Breast epithelium (tissue), 4 donors: ENCODE measurements around the gene PLTP. TPM values are rescaled to one million over a fixed set of nuclear protein-coding genes. Genes with fewer than 3 reads are reported as not detected.

Source experiments
- DNase-seq, 2 donors: peaks; one replicate each; pipeline ENCODE4 v3.0.0-alpha.2; 2019; ENCODE audit warnings: low spot score in 2 of 2
- H3K27ac ChIP-seq, 2 donors: fragments of 200-600 bp; sonication (generic) in 1 of 2; one replicate each; pipeline ENCODE4 v1.5.1; 2016 to 2019; ENCODE audit warnings: mild to moderate bottlenecking in 1 of 2
- H3K27me3 ChIP-seq, 2 donors: fragments of 200-600 bp; sonication (generic) in 1 of 2; one replicate each; pipeline versions ENCODE4 v1.5.1 to v1.6.0; 2017 to 2019; ENCODE audit warnings: control low read depth in 1 of 2, mild to moderate bottlenecking in 1 of 2
- H3K36me3 ChIP-seq: fragments of 200-600 bp; one replicate; pipeline ENCODE4 v1.5.1; 2019
- H3K4me1 ChIP-seq, 2 donors: fragments of 200-600 bp; sonication (generic); one replicate each; pipeline ENCODE4 v1.5.1; 2016 to 2019; ENCODE audit warnings: control low read depth in 1 of 2
- H3K4me3 ChIP-seq, 3 donors: fragments of 200-600 bp; sonication (generic); 1 replicate in 2 of 3; 2 replicates in 1 of 3; pipeline ENCODE4 v1.5.1; 2016 to 2019; ENCODE audit warnings: mild to moderate bottlenecking in 3 of 3, moderate library complexity in 2 of 3
- H3K9me3 ChIP-seq, 2 donors: fragments of 200-600 bp; sonication (generic) in 1 of 2; one replicate each; pipeline ENCODE4 v1.5.1; 2016 to 2019; ENCODE audit warnings: control low read depth in 1 of 2
- POLR2A ChIP-seq: fragments of 450-650 bp; IDR thresholded peaks from one replicate; pipeline ENCODE4 v1.6.1; 2016; ENCODE audit warnings: antibody characterized with exemption, mild to moderate bottlenecking, moderate library complexity
- POLR2AphosphoS5 ChIP-seq, 3 donors: sonication (generic); formaldehyde crosslinking; IDR thresholded peaks; one replicate each; pipeline ENCODE4 v1.6.1; 2017; ENCODE audit warnings: antibody characterized with exemption in 3 of 3
- intact Hi-C: fragments of 100-400 bp; cut with DNase I; formaldehyde crosslinking; loops from one replicate; pipeline ENCODE4 v1.15.1; 2023; ENCODE audit warnings: low total_unique reads
- total RNA-seq, 3 donors: library from RNA; depleted of rRNA; stranded (reverse); fragments of >200 nt; gene quantifications; one replicate each; pipeline ENCODE4 v1.1.0, GENCODE V29; 2016
- TF ChIP-seq, protein P1 (sequence below), 3 donors: fragments of 450-650 bp; IDR thresholded peaks; one replicate each; pipeline ENCODE4 v1.5.1; 2016 to 2017; ENCODE audit warnings: antibody characterized with exemption in 3 of 3, mild to moderate bottlenecking in 3 of 3, moderate library complexity in 3 of 3

Gene PLTP
- total RNA-seq, 3 donors from 2014 or later: 78.3 to 405 (median 100.0) TPM

DNA sequence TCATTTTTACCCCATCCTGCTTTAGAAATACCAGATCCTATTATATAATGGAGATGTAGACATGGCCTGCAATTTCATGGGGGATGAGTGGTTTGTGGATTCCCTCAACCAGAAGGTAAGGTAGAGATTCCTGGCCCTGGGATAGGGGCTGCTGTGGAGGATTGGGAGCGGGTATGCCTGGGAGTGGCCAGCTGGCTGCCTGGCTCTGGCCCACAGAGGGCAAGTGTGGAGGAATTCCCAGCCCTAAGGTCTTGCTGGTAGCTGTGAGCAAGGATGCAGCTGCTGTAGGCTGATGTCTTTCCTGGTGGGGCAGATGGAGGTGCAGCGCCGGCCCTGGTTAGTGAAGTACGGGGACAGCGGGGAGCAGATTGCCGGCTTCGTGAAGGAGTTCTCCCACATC, 14.3 kb downstream of the PLTP start:
- no peaks in the 10 kb centered on the region for H3K27me3 ChIP-seq
- H3K36me3 ChIP-seq: no peaks in the 10 kb centered on the region
- intact Hi-C loops: no loop called here
- H3K4me3 ChIP-seq: no peak overlapping the region
- DNase-seq: no peak
- no peaks in the 10 kb centered on the region for H3K4me1 ChIP-seq
- no peaks in the 10 kb centered on the region for H3K9me3 ChIP-seq
- TF ChIP-seq POLR2A (no peak), POLR2AphosphoS5 (IDR thresholded peaks at IDR 0.05) (no peak)
- TF ChIP-seq, protein P1, sequence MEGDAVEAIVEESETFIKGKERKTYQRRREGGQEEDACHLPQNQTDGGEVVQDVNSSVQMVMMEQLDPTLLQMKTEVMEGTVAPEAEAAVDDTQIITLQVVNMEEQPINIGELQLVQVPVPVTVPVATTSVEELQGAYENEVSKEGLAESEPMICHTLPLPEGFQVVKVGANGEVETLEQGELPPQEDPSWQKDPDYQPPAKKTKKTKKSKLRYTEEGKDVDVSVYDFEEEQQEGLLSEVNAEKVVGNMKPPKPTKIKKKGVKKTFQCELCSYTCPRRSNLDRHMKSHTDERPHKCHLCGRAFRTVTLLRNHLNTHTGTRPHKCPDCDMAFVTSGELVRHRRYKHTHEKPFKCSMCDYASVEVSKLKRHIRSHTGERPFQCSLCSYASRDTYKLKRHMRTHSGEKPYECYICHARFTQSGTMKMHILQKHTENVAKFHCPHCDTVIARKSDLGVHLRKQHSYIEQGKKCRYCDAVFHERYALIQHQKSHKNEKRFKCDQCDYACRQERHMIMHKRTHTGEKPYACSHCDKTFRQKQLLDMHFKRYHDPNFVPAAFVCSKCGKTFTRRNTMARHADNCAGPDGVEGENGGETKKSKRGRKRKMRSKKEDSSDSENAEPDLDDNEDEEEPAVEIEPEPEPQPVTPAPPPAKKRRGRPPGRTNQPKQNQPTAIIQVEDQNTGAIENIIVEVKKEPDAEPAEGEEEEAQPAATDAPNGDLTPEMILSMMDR (IDR thresholded peaks at IDR 0.05): no peak
- no peak overlapping the region for H3K27ac ChIP-seq

GRCh38 chr20:45897289-45897688, 14.7 kb downstream of the PLTP start:
- TF ChIP-seq POLR2AphosphoS5 (IDR thresholded peaks at IDR 0.05): no peak
- TF ChIP-seq POLR2A: no peak
- TF ChIP-seq, protein P1 (IDR thresholded peaks at IDR 0.05): no peak
- DNase-seq: no peak
- no peaks in the 10 kb centered on the region for H3K9me3 ChIP-seq
- H3K36me3 ChIP-seq: no peaks in the 10 kb centered on the region
- no peaks in the 10 kb centered on the region for H3K27me3 ChIP-seq
- no peaks in the 10 kb centered on the region for H3K4me1 ChIP-seq
- no peak overlapping the region for H3K27ac ChIP-seq
- H3K4me3 ChIP-seq: no peak overlapping the region
- intact Hi-C loops: no loop called here

DNA sequence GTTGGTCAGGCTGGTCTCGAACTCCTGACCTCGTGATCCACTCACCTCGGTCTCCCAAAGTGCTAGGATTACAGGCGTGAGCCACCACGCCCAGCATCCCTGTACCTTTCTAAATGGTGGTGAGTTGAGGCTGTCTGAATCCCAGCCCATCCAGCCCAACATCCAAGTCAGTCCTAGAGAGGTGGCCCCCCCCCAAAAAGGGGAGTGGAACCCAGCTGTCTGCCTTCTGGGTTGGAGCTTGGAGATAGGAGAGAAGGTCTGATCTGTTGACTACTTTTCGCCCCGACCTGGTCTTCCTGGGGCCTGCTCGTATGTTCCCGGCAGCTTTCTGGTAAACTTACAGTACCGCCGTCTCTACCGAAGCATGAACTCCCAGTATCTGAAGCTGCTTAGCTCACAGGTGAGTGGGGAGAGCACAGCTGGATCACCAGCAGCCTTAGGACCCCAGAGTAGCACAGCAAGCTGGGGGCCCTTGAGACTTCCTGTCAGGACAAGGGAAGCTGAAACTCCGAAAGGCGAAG, 15.3 kb downstream of the PLTP start:
- intact Hi-C loops: no loop called here
- no peaks in the 10 kb centered on the region for H3K36me3 ChIP-seq

GRCh38 chr20:45894797-45895196, 17.2 kb downstream of the PLTP start:
- H3K4me1 ChIP-seq: peaks cover 4 to 11% of the 10 kb centered on the region in 2 donors
- no peaks in the 10 kb centered on the region for H3K9me3 ChIP-seq
- H3K27me3 ChIP-seq: no peaks in the 10 kb centered on the region
- H3K4me3 ChIP-seq: no peak overlapping the region
- H3K27ac ChIP-seq: no peak overlapping the region
- intact Hi-C loops: no loop called here
- no peak for TF ChIP-seq POLR2AphosphoS5 (IDR thresholded peaks at IDR 0.05)
- TF ChIP-seq POLR2A: no peak
- TF ChIP-seq, protein P1 (IDR thresholded peaks at IDR 0.05): no peak
- H3K36me3 ChIP-seq: no peaks in the 10 kb centered on the region
- no peak for DNase-seq

More for the DNA sequence above, 15.3 kb downstream of the PLTP start:
- Histone ChIP-seq H3K9me3 (no peaks in the 10 kb centered on the region), H3K4me3 (no peak overlapping the region), H3K27ac (no peak overlapping the region), H3K4me1 (peaks cover 4 to 6% of the 10 kb centered on the region in 2 donors), H3K27me3 (no peaks in the 10 kb centered on the region)
- no peak for TF ChIP-seq POLR2AphosphoS5 (IDR thresholded peaks at IDR 0.05)
- no peak for TF ChIP-seq POLR2A
- TF ChIP-seq, protein P1 (IDR thresholded peaks at IDR 0.05): no peak
- no peak for DNase-seq

DNA sequence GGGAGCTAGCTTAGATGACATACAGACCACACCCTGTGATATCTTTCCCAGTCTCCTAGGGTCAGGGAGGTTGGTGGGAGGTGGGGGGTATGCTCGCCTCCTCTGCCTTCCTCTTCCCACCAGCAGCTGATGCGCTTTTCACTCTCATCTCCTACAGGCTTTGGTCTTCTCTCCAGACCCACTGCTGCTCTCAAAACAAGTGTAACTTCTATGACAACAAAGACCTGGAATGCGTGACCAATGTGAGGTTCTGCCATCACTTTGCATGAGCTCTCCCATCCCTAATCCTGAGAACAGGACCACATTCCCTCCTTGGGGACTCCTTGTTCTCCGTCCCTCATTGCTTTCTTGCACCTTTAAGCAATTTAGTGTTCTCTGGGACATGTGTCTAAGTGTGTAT, 18.1 kb downstream of the PLTP start:
- DNase-seq: no peak
- intact Hi-C loops: no loop called here

More for the DNA sequence above, 18.1 kb downstream of the PLTP start:
- no peak overlapping the region for H3K27ac ChIP-seq
- TF ChIP-seq POLR2A (no peak), POLR2AphosphoS5 (IDR thresholded peaks at IDR 0.05) (no peak)
- TF ChIP-seq, protein P1 (IDR thresholded peaks at IDR 0.05): no peak
- no peak overlapping the region for H3K4me3 ChIP-seq
- H3K4me1 ChIP-seq: peaks cover 4 to 11% of the 10 kb centered on the region in 2 donors
- H3K27me3 ChIP-seq: no peaks in the 10 kb centered on the region
- H3K36me3 ChIP-seq: no peaks in the 10 kb centered on the region
- no peaks in the 10 kb centered on the region for H3K9me3 ChIP-seq
